ENCODE results near the gene PEAK3.

PEAK3 gene

GRCh38 chr19:2303211-2303798 is 21.3 kb upstream of the PEAK3 start:
- no peak for DNase-seq
- ChIA-PET CTCF (interaction anchor here (0.7 to 1.5 kb wide), 5 partner anchors 8 to 87 kb away, joined by 3 read pairs; no protein-coding TSS in a partner anchor), POLR2A (interaction anchor here (1.1 to 1.4 kb wide), 4 partner anchors 14 to 54 kb away, joined by 3 to 5 read pairs (median 4); partner anchors contain the start of gene AMH)
- Histone ChIP-seq H3K36me3 (ENCODE audit: control insufficient read depth in 4 of 4, insufficient read depth in 4 of 4, low read length in 3 of 4) (peaks cover 0 to 6% (median 0%) of the 10 kb centered on the region in 4 experiments), H3K4me3 (ENCODE audit: control insufficient read depth in 1 of 7, extremely low read depth in 1 of 7, insufficient read depth in 4 of 7, low read depth in 2 of 7, low read length in 6 of 7) (peak overlapping the region in 3 of 7 experiments; percentile 36 to 60 (median 43)), H3K27me3 (replicated peaks in 2 of 5; ENCODE audit: control insufficient read depth in 4 of 5, insufficient read depth in 5 of 5, low read length in 4 of 5) (peaks cover 0 to 59% (median 28%) of the 10 kb centered on the region in 5 experiments), H3K4me1 (ENCODE audit: control extremely low read depth in 1 of 4, control insufficient read depth in 4 of 4, insufficient read depth in 4 of 4, low read length in 3 of 4) (peaks cover 0 to 36% (median 26%) of the 10 kb centered on the region in 4 experiments), H3K27ac (ENCODE audit: insufficient read depth in 1 of 2, low read depth in 1 of 2, low read length in 2 of 2, poor library complexity in 1 of 2, severe bottlenecking in 2 of 2) (no peak overlapping the region), H3K9me3 (ENCODE audit: control extremely low read depth in 1 of 5, control insufficient read depth in 4 of 5, insufficient read depth in 2 of 5, low read depth in 1 of 5, low read length in 4 of 5) (no peaks in the 10 kb centered on the region)
- 60% methylated on average over 18 of the region's 26 CpGs for WGBS (ENCODE audit: insufficient coverage)

- H3K27me3 ChIP-seq (replicated peaks in 2 of 5; ENCODE audit: control insufficient read depth in 4 of 5, insufficient read depth in 5 of 5, low read length in 4 of 5) = peaks cover 0 to 55% (median 26%) of the 10 kb centered on the region in 5 experiments
- H3K4me3 ChIP-seq (ENCODE audit: control insufficient read depth in 1 of 7, extremely low read depth in 1 of 7, insufficient read depth in 4 of 7, low read depth in 2 of 7, low read length in 6 of 7) = peak overlapping the region in 4 of 7 experiments; percentile 15 to 60 (median 40)
- ChIA-PET POLR2A (interaction anchor here (0.5 to 1.4 kb wide), 9 partner anchors 11 to 314 kb away, joined by 3 to 7 read pairs (median 5); partner anchors contain the start of genes AMH and PEAK3), CTCF (interaction anchor here (0.8 to 1.5 kb wide), 4 partner anchors 9 to 29 kb away, joined by 3 to 6 read pairs (median 3); no protein-coding TSS in a partner anchor)
- peaks cover 0 to 6% (median under 1%) of the 10 kb centered on the region in 4 experiments for H3K36me3 ChIP-seq (ENCODE audit: control insufficient read depth in 4 of 4, insufficient read depth in 4 of 4, low read length in 3 of 4)
- 7% methylated on average over 46 of the region's 62 CpGs for WGBS (ENCODE audit: insufficient coverage)
- H3K27ac ChIP-seq (ENCODE audit: insufficient read depth in 1 of 2, low read depth in 1 of 2, low read length in 2 of 2, poor library complexity in 1 of 2, severe bottlenecking in 2 of 2) = no peak overlapping the region
- peaks cover 0 to 30% (median 20%) of the 10 kb centered on the region in 4 experiments for H3K4me1 ChIP-seq (ENCODE audit: control extremely low read depth in 1 of 4, control insufficient read depth in 4 of 4, insufficient read depth in 4 of 4, low read length in 3 of 4)
- DNase-seq = peak; percentile 49 to 77 (median 69)
- no peaks in the 10 kb centered on the region for H3K9me3 ChIP-seq (ENCODE audit: control extremely low read depth in 1 of 5, control insufficient read depth in 4 of 5, insufficient read depth in 2 of 5, low read depth in 1 of 5, low read length in 4 of 5)
Measured at GRCh38 chr19:2302319-2303210, 20.6 kb upstream of the PEAK3 start.

- ChIA-PET POLR2A (interaction anchor here (0.9 to 1.2 kb wide), 2 partner anchors 15 to 31 kb away, joined by 3 to 4 read pairs; no protein-coding TSS in a partner anchor), CTCF (interaction anchor here (1.0 kb wide), 1 partner anchor 146 kb away, joined by 3 read pairs; no protein-coding TSS in a partner anchor)
- Histone ChIP-seq H3K27me3 (replicated peaks in 2 of 5; ENCODE audit: control insufficient read depth in 4 of 5, insufficient read depth in 5 of 5, low read length in 4 of 5) (peaks cover 0 to 35% (median 12%) of the 10 kb centered on the region in 5 experiments), H3K4me1 (ENCODE audit: control extremely low read depth in 1 of 4, control insufficient read depth in 4 of 4, insufficient read depth in 4 of 4, low read length in 3 of 4) (peaks cover 0 to 27% (median 18%) of the 10 kb centered on the region in 4 experiments), H3K9me3 (ENCODE audit: control extremely low read depth in 1 of 5, control insufficient read depth in 4 of 5, insufficient read depth in 2 of 5, low read depth in 1 of 5, low read length in 4 of 5) (no peaks in the 10 kb centered on the region), H3K27ac (ENCODE audit: insufficient read depth in 1 of 2, low read depth in 1 of 2, low read length in 2 of 2, poor library complexity in 1 of 2, severe bottlenecking in 2 of 2) (no peak overlapping the region), H3K4me3 (ENCODE audit: control insufficient read depth in 1 of 7, extremely low read depth in 1 of 7, insufficient read depth in 4 of 7, low read depth in 2 of 7, low read length in 6 of 7) (no peak overlapping the region), H3K36me3 (ENCODE audit: control insufficient read depth in 4 of 4, insufficient read depth in 4 of 4, low read length in 3 of 4) (peaks cover 2 to 13% (median 7%) of the 10 kb centered on the region in 4 experiments)
- 66% methylated on average over 5 of the region's 17 CpGs for WGBS (ENCODE audit: insufficient coverage)
- DNase-seq = peak in 1 of 3 donors; percentile 14
Measured at GRCh38 chr19:2300533-2300932, 18.6 kb upstream of the PEAK3 start.

- WGBS (ENCODE audit: insufficient coverage) = 98% methylated on average over 14 of the region's 16 CpGs
- no peak for DNase-seq
- H3K9me3 ChIP-seq (ENCODE audit: control extremely low read depth in 1 of 5, control insufficient read depth in 4 of 5, insufficient read depth in 2 of 5, low read depth in 1 of 5, low read length in 4 of 5) = no peaks in the 10 kb centered on the region
- H3K4me1 ChIP-seq (ENCODE audit: control extremely low read depth in 1 of 4, control insufficient read depth in 4 of 4, insufficient read depth in 4 of 4, low read length in 3 of 4) = peaks cover 0 to 36% (median 33%) of the 10 kb centered on the region in 4 experiments
- no peaks in the 10 kb centered on the region for H3K27me3 ChIP-seq (replicated peaks in 2 of 5; ENCODE audit: control insufficient read depth in 4 of 5, insufficient read depth in 5 of 5, low read length in 4 of 5)
- H3K27ac ChIP-seq (ENCODE audit: insufficient read depth in 1 of 2, low read depth in 1 of 2, low read length in 2 of 2, poor library complexity in 1 of 2, severe bottlenecking in 2 of 2) = no peak overlapping the region
- ChIA-PET POLR2A (interaction anchor here (0.5 to 1.1 kb wide), 5 partner anchors 14 to 1390 kb away, joined by 3 to 5 read pairs (median 5); partner anchors contain the start of gene PEAK3), CTCF (interaction anchor here (1.6 kb wide), 1 partner anchor 10 kb away, joined by 6 read pairs; no protein-coding TSS in a partner anchor)
- H3K36me3 ChIP-seq (ENCODE audit: control insufficient read depth in 4 of 4, insufficient read depth in 4 of 4, low read length in 3 of 4) = peaks cover 2 to 42% (median 20%) of the 10 kb centered on the region in 4 experiments
- H3K4me3 ChIP-seq (ENCODE audit: control insufficient read depth in 1 of 7, extremely low read depth in 1 of 7, insufficient read depth in 4 of 7, low read depth in 2 of 7, low read length in 6 of 7) = no peak overlapping the region
Measured at GRCh38 chr19:2296141-2296540, 14.2 kb upstream of the PEAK3 start.

GRCh38 chr19:2294687-2295335 is 12.8 kb upstream of the PEAK3 start:
- no peak overlapping the region for H3K27ac ChIP-seq (ENCODE audit: insufficient read depth in 1 of 2, low read depth in 1 of 2, low read length in 2 of 2, poor library complexity in 1 of 2, severe bottlenecking in 2 of 2)
- CTCF ChIA-PET = interaction anchor here (0.6 to 1.5 kb wide), 9 partner anchors 9 to 100 kb away, joined by 3 to 8 read pairs (median 4); partner anchors contain the start of gene AMH

GRCh38 chr19:2291185-2291751 is 9.3 kb upstream of the PEAK3 start:
- WGBS (ENCODE audit: insufficient coverage) = 54% methylated on average over 53 of the region's 67 CpGs
- H3K4me3 ChIP-seq (ENCODE audit: control insufficient read depth in 1 of 7, extremely low read depth in 1 of 7, insufficient read depth in 4 of 7, low read depth in 2 of 7, low read length in 6 of 7) = peak overlapping the region; percentile 44 to 85 (median 74)

More at GRCh38 chr19:2294687-2295335, 12.8 kb upstream of the PEAK3 start:
- DNase-seq = no peak
- 76% methylated on average over 20 of the region's 26 CpGs for WGBS (ENCODE audit: insufficient coverage)
- Histone ChIP-seq H3K36me3 (ENCODE audit: control insufficient read depth in 4 of 4, insufficient read depth in 4 of 4, low read length in 3 of 4) (peaks cover 2 to 42% (median 21%) of the 10 kb centered on the region in 4 experiments), H3K4me3 (ENCODE audit: control insufficient read depth in 1 of 7, extremely low read depth in 1 of 7, insufficient read depth in 4 of 7, low read depth in 2 of 7, low read length in 6 of 7) (no peak overlapping the region), H3K4me1 (ENCODE audit: control extremely low read depth in 1 of 4, control insufficient read depth in 4 of 4, insufficient read depth in 4 of 4, low read length in 3 of 4) (peaks cover 0 to 44% (median 38%) of the 10 kb centered on the region in 4 experiments), H3K27me3 (replicated peaks in 2 of 5; ENCODE audit: control insufficient read depth in 4 of 5, insufficient read depth in 5 of 5, low read length in 4 of 5) (no peaks in the 10 kb centered on the region), H3K9me3 (ENCODE audit: control extremely low read depth in 1 of 5, control insufficient read depth in 4 of 5, insufficient read depth in 2 of 5, low read depth in 1 of 5, low read length in 4 of 5) (no peaks in the 10 kb centered on the region)
- POLR2A ChIA-PET = interaction anchor here (0.6 to 1.8 kb wide), 7 partner anchors 10 to 137 kb away, joined by 3 to 7 read pairs (median 4); no protein-coding TSS in a partner anchor

More at GRCh38 chr19:2291185-2291751, 9.3 kb upstream of the PEAK3 start:
- Histone ChIP-seq H3K36me3 (ENCODE audit: control insufficient read depth in 4 of 4, insufficient read depth in 4 of 4, low read length in 3 of 4) (peaks cover 0 to 36% (median 20%) of the 10 kb centered on the region in 4 experiments), H3K9me3 (ENCODE audit: control extremely low read depth in 1 of 5, control insufficient read depth in 4 of 5, insufficient read depth in 2 of 5, low read depth in 1 of 5, low read length in 4 of 5) (no peaks in the 10 kb centered on the region), H3K27me3 (replicated peaks in 2 of 5; ENCODE audit: control insufficient read depth in 4 of 5, insufficient read depth in 5 of 5, low read length in 4 of 5) (no peaks in the 10 kb centered on the region), H3K4me1 (ENCODE audit: control extremely low read depth in 1 of 4, control insufficient read depth in 4 of 4, insufficient read depth in 4 of 4, low read length in 3 of 4) (peaks cover 0 to 71% (median 69%) of the 10 kb centered on the region in 4 experiments), H3K27ac (ENCODE audit: insufficient read depth in 1 of 2, low read depth in 1 of 2, low read length in 2 of 2, poor library complexity in 1 of 2, severe bottlenecking in 2 of 2) (no peak overlapping the region)
- DNase-seq = peak in 1 of 3 donors; percentile 18
- ChIA-PET POLR2A (interaction anchor here (0.6 to 1.7 kb wide), 6 partner anchors 11 to 34 kb away, joined by 3 to 7 read pairs (median 6); no protein-coding TSS in a partner anchor), CTCF (interaction anchor here (1.0 to 2.2 kb wide), 4 partner anchors 14 to 42 kb away, joined by 3 to 10 read pairs (median 3); no protein-coding TSS in a partner anchor)

Data from common myeloid progenitor, CD34-positive (primary cell).